Transverse colon (tissue), 4 donors: Measurements from ENCODE around the gene HK2. TPM values are rescaled to one million over a fixed set of nuclear protein-coding genes. Genes with fewer than 3 reads are reported as not detected.

Experiments
- DNase-seq: peaks from one replicate; pipeline ENCODE4 v3.0.0-alpha.2; 2019
- H3K27ac ChIP-seq, 4 donors: fragments of 200-600 bp; sonication (generic); 2 replicates each; pipeline ENCODE4 v1.5.1; 2016 to 2018; ENCODE audit warnings: inconsistent platforms in 4 of 4
- H3K27me3 ChIP-seq: fragments of 200-600 bp; sonication (generic); 2 replicates; pipeline ENCODE4 v1.5.1; 2017; ENCODE audit warnings: inconsistent platforms
- H3K36me3 ChIP-seq, 4 donors: fragments of 200-600 bp; sonication (generic); 2 replicates each; pipeline ENCODE4 v1.5.1; 2017 to 2019; ENCODE audit warnings: inconsistent platforms in 4 of 4
- H3K4me1 ChIP-seq, 4 donors: fragments of 200-600 bp; sonication (generic); 2 replicates each; pipeline ENCODE4 v1.5.1; 2017 to 2020; ENCODE audit warnings: inconsistent platforms in 4 of 4
- H3K4me3 ChIP-seq, 4 donors: fragments of 200-600 bp; sonication (generic); 1 replicate in 1 of 4; 2 replicates in 3 of 4; pipeline versions ENCODE4 v1.5.1 to v1.6.1; 2017 to 2019; ENCODE audit warnings: inconsistent platforms in 4 of 4
- H3K9me3 ChIP-seq, 2 donors: fragments of 200-600 bp; sonication (generic); 2 replicates each; pipeline ENCODE4 v1.5.1; 2017 to 2019; ENCODE audit warnings: inconsistent platforms in 2 of 2
- CTCF ChIP-seq, 5 experiments: fragments of 200-600 bp in 3 of 5; fragments of 450-650 bp in 2 of 5; sonication (generic) in 3 of 5; IDR thresholded peaks; 1 replicate in 2 of 5; 2 replicates in 3 of 5; pipeline ENCODE4 v1.5.1; 2016 to 2017; ENCODE audit warnings: antibody characterized with exemption in 5 of 5, inconsistent platforms in 3 of 5, mild to moderate bottlenecking in 2 of 5, moderate library complexity in 1 of 5
- EP300 ChIP-seq: sonication (generic); formaldehyde crosslinking; IDR thresholded peaks from one replicate; pipeline ENCODE4 v1.6.1; 2017; ENCODE audit warnings: antibody characterized with exemption, low read depth
- POLR2A ChIP-seq: fragments of 450-650 bp; IDR thresholded peaks from one replicate; pipeline ENCODE4 v1.6.1; 2016; ENCODE audit warnings: antibody characterized with exemption, mild to moderate bottlenecking, moderate library complexity
- POLR2AphosphoS5 ChIP-seq, 3 donors: sonication (generic); formaldehyde crosslinking; IDR thresholded peaks; one replicate each; pipeline ENCODE4 v1.6.1; 2016; ENCODE audit warnings: antibody characterized with exemption in 3 of 3
- WGBS, 2 donors: methylation state at CpG; one replicate each; pipeline ENCODE4 v1.1.5; 2018; ENCODE audit warnings: low coverage in 1 of 2; 5-methylcytosine and 5-hydroxymethylcytosine counted together
- in situ Hi-C, 4 donors: fragments of 200-750 bp; cut with MboI; loops; one replicate each; pipeline versions ENCODE4 v1.15.0 to v1.15.1; 2017; ENCODE audit warnings: low sequenced_read_pairs in 3 of 4, low pct_ligation_motif_present in 1 of 4, low pct_unique_long_range_greater_than_20kb in 1 of 4
- intact Hi-C: fragments of 100-400 bp; cut with DNase I; formaldehyde crosslinking; loops from one replicate; pipeline ENCODE4 v1.15.1; 2023; ENCODE audit warnings: low total_unique reads
- total RNA-seq, 4 donors: library from RNA; depleted of rRNA; stranded (reverse); fragments of >200 nt; gene quantifications; one replicate each; pipeline ENCODE4 v1.1.0, GENCODE V29; 2016

Gene HK2
- total RNA-seq, 4 donors from 2014 or later = 104 to 175 (median 131) TPM

GRCh38 chr2:74821177-74822126 is 12.5 kb upstream of the HK2 start:
- no peak overlapping the region for H3K27ac ChIP-seq
- WGBS, 2 donors = 67 to 83% methylated on average over 3 of the region's 3 CpGs
- no peak overlapping the region for H3K4me3 ChIP-seq
- DNase-seq = no peak
- in situ Hi-C loops (no loop called here), intact Hi-C loops (no loop called here)
- H3K9me3 ChIP-seq = no peaks in the 10 kb centered on the region
- H3K27me3 ChIP-seq = no peaks in the 10 kb centered on the region
- peaks cover 0 to 14% (median 7%) of the 10 kb centered on the region in 4 donors for H3K4me1 ChIP-seq
- no peaks in the 10 kb centered on the region for H3K36me3 ChIP-seq
- TF ChIP-seq EP300 (no peak), POLR2A (no peak), CTCF (IDR thresholded peaks at IDR 0.05) (no peak), POLR2AphosphoS5 (IDR thresholded peaks at IDR 0.05) (no peak)

- TF ChIP-seq POLR2A = no peak
- TF ChIP-seq POLR2AphosphoS5 (IDR thresholded peaks at IDR 0.05) = no peak
- TF ChIP-seq EP300 = no peak
- no peak for TF ChIP-seq CTCF (IDR thresholded peaks at IDR 0.05)
- intact Hi-C loops = no loop called here
- Histone ChIP-seq H3K27ac (no peak overlapping the region), H3K9me3 (no peaks in the 10 kb centered on the region), H3K4me1 (peaks cover 0 to 3% (median 0%) of the 10 kb centered on the region in 4 donors), H3K27me3 (no peaks in the 10 kb centered on the region), H3K4me3 (no peak overlapping the region), H3K36me3 (no peaks in the 10 kb centered on the region)
- no peak for DNase-seq
- in situ Hi-C loops = no loop called here
- WGBS, 2 donors = 62 to 64% methylated on average over 1 to 3 of the region's 3 CpGs
These were observed 11.0 kb upstream of the HK2 start for GRCh38 chr2:74822771-74823566.

GRCh38 chr2:74824679-74825078 is 9.2 kb upstream of the HK2 start:
- H3K4me3 ChIP-seq = no peak overlapping the region
- no peaks in the 10 kb centered on the region for H3K9me3 ChIP-seq
- intact Hi-C loops (no loop called here), in situ Hi-C loops (no loop called here)
- no peak for TF ChIP-seq EP300
- no peak for TF ChIP-seq POLR2A
- no peak for TF ChIP-seq POLR2AphosphoS5 (IDR thresholded peaks at IDR 0.05)
- TF ChIP-seq CTCF (IDR thresholded peaks at IDR 0.05) = no peak
- no peaks in the 10 kb centered on the region for H3K36me3 ChIP-seq
- 51 to 61% methylated on average over 4 of the region's 4 CpGs for WGBS, 2 donors
- peaks cover 0 to 3% (median 0%) of the 10 kb centered on the region in 4 donors for H3K4me1 ChIP-seq
- H3K27ac ChIP-seq = no peak overlapping the region
- no peak for DNase-seq
- no peaks in the 10 kb centered on the region for H3K27me3 ChIP-seq

- H3K4me1 ChIP-seq = peaks cover 0 to 3% (median 1%) of the 10 kb centered on the region in 4 donors
- intact Hi-C loops = no loop called here
- no peak for TF ChIP-seq POLR2A
- no peak for TF ChIP-seq EP300
- no peak for TF ChIP-seq CTCF (IDR thresholded peaks at IDR 0.05)
- H3K4me3 ChIP-seq = no peak overlapping the region
- WGBS, 2 donors = 67 to 81% methylated on average over 2 of the region's 2 CpGs
- no peaks in the 10 kb centered on the region for H3K27me3 ChIP-seq
- no peaks in the 10 kb centered on the region for H3K36me3 ChIP-seq
- H3K27ac ChIP-seq = no peak overlapping the region
- no peaks in the 10 kb centered on the region for H3K9me3 ChIP-seq
- no peak for DNase-seq
- in situ Hi-C loops = no loop called here
These were observed 5.4 kb upstream of the HK2 start for GRCh38 chr2:74828543-74828942.
